Inflammatory macrophage treated with lipopolysaccharide for 1 hour (primary cell): ENCODE data around the gene TNRC6A.
"Not testable (repeated sequence)": the region's sequence is repeated elsewhere in the genome, so short reads cannot be mapped to it uniquely, and the experiment has no call there.

Source experiments
- DNase-seq, 2 donors: peaks; one replicate each; pipeline ENCODE4 v3.0.0-alpha.2; 2020 to 2022

Gene TNRC6A

DNA sequence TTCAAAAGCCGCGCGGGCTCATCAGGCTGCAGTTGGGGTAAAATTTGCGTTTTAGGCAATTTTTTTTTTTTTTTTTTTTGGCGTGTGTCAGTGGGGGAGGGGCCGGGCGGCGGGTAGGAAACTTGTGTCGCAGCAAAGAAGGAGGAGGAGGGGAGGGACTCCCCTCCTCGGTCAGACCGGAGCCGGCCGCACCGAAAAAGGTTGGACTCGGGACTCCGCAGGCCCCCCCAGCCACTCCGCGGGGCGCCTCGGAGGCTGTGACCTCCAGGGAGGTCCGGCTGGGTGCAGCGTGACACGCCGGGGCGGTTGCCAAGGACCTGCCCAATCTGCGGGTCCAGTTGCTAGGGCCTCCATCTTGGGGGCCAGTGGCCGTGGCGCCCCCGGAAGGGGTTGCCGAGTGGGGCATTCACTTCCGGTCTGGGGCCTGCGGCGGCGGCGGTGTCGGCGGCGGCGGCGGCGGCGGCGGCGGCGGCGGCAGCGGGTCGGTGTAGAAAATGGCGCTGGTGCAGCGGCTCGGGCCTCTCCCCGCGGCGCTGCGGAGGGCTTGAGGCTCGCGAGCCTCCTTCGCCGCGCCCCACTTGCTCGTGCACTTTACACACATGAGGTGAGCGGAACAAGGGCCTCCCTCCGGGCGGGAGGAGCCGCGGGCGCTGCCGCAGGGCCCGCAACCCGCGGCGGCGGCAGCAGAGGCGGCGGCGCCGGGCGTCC is at the start of gene TNRC6A:
Gene TNRC6A, plus strand, starts transcription at position 409 of the 708 bp plus-strand sequence. Its CDS starts 191 bp downstream, at position 600.
- peak; percentile 80 to 83 for DNase-seq

DNA sequence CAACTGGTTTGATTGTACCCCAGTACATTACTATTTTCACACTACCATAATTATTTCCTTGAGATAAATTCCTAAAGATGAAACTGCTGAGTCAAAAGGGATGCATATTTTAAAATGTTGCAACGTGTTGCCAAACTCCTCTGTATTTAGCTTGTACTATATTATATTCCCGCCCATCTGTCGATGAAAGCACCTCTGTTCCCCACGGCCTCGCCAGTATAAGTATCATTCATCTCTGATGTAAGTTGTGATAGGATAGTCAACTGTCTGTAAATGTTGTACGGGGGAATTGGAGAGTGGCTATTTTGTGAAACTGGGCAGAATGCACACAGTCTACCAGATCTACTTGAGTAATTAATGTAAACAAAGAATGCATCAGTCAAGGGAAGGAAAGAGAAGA is 47.7 kb upstream of the TNRC6A start:
- DNase-seq, result no peak

DNA sequence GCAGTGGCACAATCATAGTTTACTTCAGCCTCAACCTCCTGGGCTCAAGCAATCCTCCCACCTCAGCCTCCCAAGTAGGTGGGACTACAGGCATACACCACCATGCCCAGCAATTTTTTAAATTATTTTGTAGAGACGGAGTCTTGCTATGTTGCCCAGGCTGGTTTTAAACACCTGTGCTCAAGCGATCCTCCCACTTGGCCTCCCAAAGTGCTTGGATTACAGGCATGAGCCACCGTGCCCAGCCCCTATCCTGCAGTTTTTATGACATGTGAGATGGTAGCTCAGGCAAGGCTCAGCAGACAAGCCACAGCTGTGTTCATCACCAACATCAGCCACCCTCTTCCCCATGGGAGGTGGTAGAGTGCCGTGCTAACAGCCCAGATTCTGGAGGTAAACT is 46.2 kb upstream of the TNRC6A start:
- no peak for DNase-seq

DNA sequence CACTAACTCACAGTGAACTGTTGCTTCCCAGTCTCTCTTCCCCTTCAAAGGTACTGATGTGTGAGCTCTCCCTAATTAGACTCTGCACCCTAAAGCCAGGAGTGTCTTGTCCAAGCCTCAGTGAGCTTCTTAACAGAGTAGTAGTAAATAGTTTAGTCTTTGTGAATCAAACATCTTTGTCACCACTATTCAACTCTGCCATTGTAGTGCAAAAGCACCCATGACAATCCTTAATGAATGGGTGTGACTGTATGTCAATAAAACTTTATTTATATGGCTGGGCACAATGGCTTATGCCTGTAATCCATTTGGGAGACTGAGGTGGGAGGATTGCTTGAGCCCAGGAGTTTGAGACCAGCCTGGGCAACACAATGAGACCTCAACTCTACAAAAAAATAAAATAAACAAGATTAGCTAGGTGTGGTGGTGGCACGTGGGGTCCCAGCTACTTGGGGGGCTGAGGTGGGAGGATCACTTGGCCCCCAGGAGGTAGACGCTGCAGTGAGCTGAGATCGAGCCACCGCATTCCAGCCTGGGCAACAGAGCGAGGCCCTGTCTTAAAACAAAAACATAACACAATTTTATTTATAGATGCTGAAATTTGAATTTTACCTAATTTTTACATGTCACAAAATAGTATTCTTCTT is 45.5 kb upstream of the TNRC6A start:
- DNase-seq, result no peak

DNA sequence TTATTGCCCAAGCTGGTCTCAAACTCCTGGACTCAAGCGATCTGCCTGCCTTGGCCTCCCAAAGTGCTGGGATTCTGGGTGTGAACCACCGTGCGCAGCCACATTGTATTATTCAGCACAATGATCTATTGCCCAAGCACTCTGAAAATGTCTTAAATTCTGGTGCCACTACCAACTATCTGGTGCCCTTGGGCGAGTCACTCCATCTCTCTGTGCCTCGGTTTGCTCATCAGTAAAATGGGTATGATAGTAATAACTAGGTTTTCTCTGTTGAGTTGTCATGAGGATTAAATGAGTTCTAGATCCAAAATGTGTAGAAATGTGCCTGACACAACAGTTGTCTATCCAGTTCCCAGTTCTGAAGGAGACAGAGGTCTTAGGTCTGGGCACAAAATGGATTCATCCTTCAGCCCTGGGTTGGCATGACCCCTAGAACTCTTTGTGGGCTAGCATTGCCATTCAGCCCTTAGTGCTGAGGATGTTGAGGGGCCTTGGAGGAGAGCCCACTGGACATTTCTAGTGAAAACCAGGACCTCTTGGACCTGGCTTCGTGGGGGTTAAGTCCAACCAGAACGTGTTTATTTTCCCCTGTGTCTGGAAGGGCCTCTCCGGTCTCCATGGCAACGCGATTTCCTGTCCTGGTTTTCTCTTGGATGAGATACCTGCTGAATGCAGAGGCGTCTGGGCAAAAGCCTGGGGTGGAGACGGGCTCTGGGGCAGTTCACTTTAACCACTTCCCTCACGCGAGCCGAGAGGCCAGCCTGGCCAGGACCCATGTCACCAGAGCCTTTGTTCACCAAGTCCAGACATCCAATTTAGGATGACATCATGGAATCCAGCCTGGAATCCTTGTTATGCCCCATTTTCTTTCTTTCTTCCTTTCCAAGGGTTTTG is 43.7 kb upstream of the TNRC6A start:
- DNase-seq, result no peak

DNA sequence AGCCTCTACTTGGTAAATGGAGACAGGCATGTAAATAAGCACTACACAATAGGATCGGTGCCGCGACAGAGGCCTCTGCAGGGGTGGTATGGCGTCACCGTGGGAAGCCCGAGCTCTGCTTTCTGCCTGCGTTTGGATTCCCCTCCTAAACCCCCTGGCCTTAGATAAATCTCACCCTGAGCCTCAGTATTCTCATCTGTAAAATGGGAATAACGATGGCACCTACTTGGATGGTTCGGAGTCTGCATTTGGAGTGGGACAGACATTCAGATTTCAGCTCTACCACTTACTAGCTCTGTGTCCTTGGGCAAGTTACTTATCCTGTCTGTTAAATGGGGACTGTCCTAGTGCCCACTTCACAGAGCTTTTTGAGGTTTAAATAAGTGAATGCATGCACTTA is 42.8 kb upstream of the TNRC6A start:
- no peak for DNase-seq

DNA sequence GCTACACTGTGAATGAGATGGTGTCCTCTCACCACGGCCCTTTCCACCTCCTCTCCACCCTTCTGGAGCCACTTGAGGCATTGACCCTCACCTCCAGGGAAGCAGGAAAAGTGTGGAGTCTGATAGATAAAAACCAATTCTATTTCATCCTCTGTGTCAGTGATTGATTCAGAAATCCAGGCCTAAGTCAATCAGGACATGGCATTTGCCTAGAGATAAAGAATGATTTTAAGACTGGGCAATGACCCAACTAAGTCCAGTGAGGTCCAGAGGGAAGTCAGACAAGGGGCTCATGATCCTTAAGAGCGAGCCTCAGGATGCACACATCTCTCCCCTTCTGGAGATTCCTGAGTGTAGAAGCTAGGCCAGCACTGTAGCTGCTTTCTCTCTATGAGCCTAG is 41.1 kb upstream of the TNRC6A start:
- DNase-seq, result no peak

DNA sequence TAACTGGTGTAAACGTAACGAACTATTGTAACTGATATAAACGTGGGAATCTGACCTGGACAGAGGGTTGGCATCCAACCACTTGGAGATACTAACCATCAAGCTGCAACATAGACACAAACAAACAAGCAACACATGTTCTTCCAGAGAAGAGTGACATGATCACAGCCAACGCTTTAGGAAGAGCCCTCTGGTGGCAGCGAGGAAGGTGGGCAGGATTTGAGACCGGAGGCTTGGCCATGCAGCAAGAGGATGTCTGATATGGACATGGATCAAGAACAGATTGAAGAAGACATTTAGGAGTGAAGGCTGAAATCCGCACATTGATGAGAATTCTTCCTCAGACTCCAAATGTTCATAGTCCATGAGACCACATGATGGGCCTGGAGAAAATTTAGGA is 40.3 kb upstream of the TNRC6A start:
- DNase-seq, result peak in 1 of 2 donors; percentile 5

DNA sequence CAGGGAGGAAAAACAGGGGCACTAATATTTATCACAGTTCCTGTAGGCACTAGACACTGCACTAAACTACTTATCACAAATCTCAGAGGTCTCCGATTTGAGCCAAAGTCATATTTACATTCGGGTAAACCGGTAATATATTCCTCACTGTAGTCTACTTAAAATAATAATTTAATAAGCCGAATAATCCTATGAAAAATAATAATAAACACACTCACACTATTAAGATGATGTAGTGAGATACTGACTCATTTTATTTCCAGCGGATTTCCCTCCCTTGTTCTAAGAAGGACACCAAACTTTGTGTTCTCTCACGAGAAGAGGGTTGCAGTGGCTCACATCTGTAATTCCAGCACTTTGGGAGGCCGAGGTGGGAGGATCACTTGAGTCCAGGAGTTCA is 36.6 kb upstream of the TNRC6A start:
- no peak for DNase-seq

DNA sequence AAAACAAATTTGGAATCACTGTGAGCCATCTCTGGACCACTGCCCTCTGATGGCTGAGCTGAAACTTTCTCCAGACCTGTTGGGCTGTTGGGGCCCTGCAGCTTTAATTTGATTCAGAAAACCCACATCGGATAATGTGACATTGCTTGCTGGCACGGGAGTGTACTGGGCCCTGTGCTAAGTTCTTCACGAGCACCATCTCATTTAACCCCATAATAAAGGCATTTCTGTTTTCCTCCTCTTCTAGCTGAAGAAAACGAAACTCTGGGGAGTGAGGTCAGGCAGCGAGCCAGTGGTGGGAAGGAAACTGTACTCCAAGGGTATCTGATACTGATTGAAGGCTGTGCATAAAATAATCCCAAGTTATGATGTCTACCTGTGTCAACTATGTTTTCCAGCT is 34.5 kb upstream of the TNRC6A start:
- no peak for DNase-seq

DNA sequence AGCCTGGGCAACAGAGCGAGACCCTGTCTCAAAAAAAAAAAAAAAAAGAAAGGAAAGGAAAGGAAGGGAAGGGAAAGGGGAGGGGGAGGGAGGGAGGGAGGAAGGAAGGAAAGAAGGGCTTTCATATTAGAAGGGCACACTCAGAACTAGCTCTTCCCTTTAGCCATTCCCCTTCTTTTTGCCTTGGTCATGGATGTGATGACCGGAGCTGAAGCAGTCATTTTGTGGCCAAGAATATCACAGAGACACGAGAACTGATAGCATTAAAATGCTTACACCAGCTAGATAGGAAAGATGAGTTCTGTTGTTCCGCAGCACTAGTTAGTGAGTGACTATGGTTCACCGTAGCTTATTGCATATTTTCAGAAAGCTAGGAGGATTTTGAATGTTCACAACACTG is 32.8 kb upstream of the TNRC6A start:
- no peak for DNase-seq

DNA sequence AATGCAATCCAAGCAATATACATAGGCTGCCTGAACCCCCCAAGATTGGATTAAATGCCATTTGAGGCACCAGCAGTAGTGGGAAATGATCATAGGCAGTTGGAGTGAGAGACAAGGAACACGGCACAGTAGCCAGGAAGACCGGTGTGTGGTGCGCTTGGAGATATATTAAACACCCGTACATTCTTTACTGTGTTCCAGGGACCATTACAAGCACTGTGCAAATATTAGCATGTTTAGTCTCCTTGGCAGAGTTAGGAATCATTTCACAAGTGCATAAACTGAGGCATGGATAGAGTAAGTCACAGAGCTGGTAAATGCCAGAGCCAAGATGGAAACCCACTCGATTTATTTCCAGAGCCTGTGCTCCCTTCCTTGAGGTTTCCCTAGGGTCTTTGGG is 31.1 kb upstream of the TNRC6A start:
- DNase-seq, result no peak

DNA sequence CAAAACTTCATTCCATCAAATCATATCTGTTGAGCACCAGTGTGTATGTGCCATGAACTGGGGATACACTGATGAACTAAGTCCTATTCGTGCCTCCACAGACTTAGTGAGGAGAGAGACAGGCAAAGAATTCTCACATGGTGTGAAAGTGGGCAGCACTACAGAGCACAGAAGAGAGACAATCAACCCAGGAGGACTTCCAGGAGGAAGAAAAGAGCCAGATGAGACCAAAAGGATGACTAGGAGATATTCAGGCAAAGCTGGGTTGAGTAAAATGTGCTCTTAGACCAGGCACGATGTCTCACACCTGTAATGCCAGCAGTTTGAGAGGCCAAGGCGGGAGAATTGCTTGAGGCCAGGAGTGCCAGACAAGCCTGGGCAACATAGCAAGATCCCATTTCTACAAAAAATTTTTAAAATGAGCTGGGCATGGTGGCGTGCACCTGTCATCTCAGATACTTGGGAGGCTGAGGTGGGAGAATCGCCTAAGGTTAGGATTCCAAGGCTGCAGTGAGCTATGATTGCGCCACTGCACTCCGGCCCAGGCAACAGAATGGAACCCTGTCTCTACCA is 30.2 kb upstream of the TNRC6A start:
- no peak for DNase-seq

DNA sequence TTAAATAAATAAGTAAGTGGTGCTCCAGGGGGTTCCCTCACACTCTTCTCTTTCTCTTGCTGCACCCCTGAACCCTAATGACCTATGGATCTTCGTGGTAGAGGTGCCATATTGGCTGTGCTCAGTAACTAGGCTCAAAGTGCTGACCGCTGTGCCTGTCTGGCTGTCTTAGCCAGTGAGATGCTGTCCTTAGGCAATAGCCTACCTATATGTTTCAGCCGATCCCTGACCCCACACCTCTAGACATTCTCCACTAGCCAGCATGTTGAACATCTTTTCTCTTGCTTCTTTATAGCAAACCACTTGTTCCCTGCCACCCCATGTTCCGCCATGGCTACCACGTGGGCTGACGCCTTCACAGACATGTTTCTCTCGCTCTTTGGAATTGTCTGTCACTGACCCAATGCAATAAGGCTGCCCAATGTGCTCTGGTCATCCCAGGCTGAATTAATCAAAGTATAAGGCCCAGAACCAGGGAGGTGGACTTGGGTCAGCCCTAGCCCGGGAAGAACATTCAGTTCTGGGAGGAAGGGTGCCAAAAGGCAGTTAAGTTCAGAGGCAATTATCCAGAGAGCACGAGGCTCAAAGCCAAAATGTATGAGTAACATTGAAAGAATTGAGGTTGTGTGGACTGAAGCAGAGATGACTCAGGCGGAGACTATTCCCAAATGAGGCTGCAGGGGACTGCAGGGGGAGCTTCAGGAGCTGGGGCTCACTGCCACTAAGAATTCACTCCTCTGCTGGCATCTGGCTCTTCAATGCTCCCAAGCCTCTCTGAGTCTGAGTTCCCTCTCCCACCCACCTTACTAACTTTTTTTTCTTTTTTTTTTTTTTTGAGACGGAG is 28.7 kb upstream of the TNRC6A start:
- no peak for DNase-seq

DNA sequence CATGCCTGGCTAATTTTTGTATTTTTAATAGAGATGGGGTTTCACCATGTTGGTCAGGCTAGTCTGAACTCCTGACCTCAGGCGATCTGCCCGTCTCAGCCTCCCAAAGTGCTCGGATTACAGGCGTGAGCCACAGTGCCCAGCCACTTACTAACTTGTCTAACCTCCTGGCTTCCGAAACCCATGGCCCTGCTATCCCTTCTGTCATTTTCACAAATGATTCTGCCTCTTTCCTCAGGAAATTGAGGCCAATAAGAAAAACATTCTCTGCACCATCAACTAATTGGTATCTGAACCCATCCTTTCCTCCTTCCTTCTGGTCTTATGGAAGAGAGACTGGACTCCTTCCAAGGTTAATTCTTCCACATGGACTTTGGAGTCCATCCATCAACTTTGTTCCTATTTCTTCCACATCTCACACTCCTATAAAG is 27.9 kb upstream of the TNRC6A start:
- DNase-seq, result no peak

DNA sequence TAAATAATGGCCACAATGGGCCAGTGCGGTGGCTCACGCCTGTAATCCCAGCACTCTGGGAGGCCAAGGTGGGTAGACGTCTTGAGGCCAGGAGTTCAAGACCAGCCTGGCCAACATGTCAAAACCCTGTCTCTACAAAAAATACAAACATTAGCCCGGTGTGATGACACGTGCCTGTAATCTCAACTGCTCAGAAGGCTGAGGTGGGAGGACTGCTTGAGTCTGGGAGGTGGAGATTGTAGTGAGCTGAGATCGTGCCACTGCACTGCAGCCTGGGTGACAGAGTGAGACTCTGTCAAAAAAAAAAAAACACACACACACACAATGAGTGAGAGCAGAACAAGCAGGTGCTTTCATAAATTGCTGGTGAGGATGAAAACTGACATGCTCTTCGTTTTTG is 21.7 kb upstream of the TNRC6A start:
- DNase-seq, result not testable (repeated sequence)

DNA sequence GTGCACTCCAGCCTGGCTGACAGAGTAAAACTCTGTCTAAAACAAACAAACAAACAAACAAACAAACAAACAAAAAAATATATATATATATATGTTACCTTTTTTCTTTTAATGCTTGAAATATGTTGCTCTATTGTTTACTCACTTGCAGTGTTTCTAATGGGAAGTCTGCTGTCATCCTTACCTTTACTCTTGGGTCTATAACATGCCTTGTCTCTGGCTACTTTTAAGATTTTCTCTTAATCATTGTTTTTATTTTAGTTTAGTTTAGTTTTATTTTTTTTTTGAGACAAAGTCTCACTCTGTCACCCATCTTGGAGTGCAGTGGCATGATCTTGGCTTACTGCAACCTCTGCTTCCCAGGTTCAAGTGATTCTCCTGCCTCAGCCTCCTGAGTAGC is 16.1 kb upstream of the TNRC6A start:
- DNase-seq, result no peak

DNA sequence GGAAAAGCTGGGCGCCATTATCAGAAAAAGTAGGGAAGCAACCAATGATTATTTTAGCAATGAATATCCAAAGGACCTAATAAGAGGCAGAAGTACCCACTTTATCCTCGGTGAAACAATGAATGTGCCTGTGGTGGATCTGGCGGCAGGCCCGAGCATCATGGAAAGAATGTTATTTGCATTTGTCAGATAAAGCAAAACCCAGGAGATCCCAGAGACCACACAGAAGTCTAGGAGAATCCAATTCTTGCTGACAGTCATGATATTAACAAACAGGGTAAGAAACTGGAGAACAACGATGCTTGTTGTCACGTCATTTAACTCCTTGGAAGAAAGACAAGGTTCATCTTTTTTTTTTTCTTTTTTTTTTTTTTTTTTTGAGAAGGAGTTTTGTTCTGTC is 12.0 kb upstream of the TNRC6A start:
- DNase-seq, result no peak

DNA sequence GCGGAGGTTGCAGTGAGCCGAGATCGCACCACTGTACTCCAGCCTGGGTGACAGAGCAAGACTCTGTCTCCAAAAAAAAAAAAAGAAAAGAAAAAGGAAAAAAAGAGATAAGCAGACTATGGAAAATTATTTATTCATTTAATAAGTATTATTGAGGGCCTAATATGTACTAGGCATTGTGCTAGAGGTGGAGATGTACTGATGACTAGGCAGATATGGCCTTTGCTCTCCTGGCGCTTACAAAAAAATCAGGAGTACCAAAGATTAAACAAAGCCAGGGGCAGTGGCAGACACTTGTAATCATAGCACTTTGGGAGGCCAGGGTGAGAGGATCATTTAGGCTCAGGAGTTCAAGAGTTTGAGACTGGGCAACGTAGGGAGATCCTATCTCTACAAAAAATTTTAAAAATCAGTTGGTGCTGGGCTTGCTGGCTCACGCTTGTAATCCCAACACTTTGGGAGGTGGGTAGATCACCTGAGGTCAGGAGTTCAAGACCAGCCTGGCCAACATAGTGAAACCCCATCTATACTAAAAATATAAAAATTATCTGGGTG is 10.4 kb upstream of the TNRC6A start:
- DNase-seq, result no peak

DNA sequence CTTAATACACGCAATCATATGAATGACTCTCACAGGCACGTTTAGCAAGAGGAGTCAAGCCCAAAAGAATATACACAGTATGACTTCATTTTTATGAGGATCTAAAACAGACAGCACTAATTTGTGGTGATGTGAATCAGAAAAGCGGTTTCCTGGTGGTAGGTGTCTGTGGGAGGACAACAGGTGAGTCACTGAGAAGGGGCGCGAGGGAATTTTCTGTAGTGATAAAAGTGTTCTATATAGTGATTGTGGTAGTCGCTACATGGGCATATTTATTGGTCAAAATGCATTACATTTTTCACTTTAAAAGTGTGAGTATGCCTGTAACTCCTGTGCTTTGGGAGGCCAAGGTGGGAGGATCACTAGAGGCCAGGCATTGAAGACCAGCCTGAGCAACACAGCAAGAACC is 7.6 kb upstream of the TNRC6A start:
- DNase-seq, result peak in 1 of 2 donors; percentile 3

DNA sequence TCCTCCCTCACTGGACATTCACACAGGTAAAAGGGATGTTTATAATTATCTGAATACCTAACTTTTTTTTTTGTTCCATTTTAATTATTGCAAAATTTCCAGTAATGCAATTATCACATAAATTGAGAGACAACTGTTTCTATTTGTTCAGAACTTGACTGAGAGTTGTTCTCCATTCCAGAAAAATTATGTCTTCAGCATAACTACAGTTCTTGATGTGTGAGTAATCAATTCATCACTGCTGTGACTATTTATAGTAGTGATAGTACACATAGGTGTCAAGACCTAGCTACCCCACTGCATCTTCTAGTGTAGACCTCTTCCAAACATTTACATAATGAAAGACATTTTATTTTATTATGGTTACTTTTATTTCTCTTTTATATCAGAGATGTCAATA is 5.8 kb upstream of the TNRC6A start:
- no peak for DNase-seq

DNA sequence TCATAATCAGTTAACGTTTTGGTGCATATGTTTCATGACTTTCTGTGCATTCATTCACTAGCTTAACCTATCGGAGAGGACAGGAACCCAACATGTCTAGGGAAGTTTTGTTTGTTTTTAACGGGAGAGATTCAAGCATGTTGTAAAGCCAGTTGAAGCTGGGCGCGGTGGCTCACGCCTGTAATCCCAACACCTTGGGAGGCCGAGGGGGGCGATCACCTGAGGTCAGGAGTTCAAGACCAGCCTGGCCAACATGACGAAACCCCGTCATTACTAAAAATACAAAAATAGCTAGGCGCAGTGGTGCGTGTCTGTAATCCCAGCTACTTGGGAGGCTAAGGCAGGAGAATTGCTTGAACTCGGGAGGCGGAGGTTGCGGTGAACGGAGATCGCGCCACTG is 1.4 kb upstream of the TNRC6A start:
- DNase-seq, result no peak
